ENCODE measurements around the gene NAA11.

DNA sequence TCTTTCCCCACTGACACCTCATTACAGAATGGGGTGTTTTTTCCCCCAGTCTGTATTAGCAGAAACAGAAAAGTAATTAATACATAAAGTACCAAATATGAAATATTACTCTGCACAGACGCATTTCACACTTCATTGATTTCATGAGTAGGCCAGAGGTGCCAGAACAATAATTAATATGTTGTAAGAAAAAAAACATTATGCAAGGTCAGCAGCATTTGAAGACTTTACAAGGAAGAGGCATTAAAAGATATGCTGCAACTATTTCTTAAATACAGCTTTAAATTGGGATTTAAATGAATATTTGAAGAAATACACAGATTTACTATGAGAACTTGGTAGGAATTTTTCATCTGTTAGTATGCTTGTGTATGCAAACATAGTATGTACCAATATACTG is 37.7 kb downstream of the NAA11 start:
- TF ChIP-seq CTCF (conservative IDR thresholded peaks at IDR 0.05; ENCODE audit: low read length) (no peak), EZH2phosphoT487 (IDR thresholded peaks at IDR 0.05; ENCODE audit: borderline replicate concordance, low read depth, low read length) (no peak)
